SK-N-SH (cell line): ENCODE data around the gene TTC16. TPM values are rescaled to one million over a fixed set of nuclear protein-coding genes. Genes with fewer than 3 reads are reported as not detected.
A peak's percentile ranks its signal among the peaks of the same experiment; 100 is the strongest.

Experiments used
- CTCF ChIA-PET: fragments of 300-600, 350-600 bp; formaldehyde crosslinking; extraction: SDS; loops from one replicate; lab custom pipeline; 2021; lab: Yijun Ruan, JAX
- POLR2A ChIA-PET: fragments of 350-600 bp; sonication (Branson Sonifier 250); formaldehyde crosslinking; extraction: SDS; loops from one replicate; lab custom pipeline; 2020; ENCODE audit warnings: antibody characterized with exemption, inconsistent platforms; lab: Yijun Ruan, JAX
- DNase-seq: peaks from one replicate; pipeline ENCODE4 v3.0.0; 2012
- H2AFZ ChIP-seq: fragments of 200-600 bp; sonication (generic); 2 replicates; pipeline ENCODE4 v1.8.1; 2016; ENCODE audit warnings: antibody characterized with exemption, mild to moderate bottlenecking, low read depth
- H3F3A ChIP-seq: fragments of 200-600 bp; sonication (generic); replicated peaks from 2 replicates; pipeline ENCODE3; 2016; ENCODE audit warnings: antibody characterized with exemption, mild to moderate bottlenecking; ENCODE audit not compliant: insufficient read depth
- H3K27ac ChIP-seq, 2 experiments: fragments of 200-500 bp in 1 of 2; fragments of 200-600 bp in 1 of 2; sonication (Bioruptor generic) in 1 of 2; sonication (generic), shearing (Covaris generic) in 1 of 2; 2 replicates each; pipeline versions ENCODE4 v1.5.1 to v1.6.1; 2014 to 2016; ENCODE audit warnings: low read depth in 2 of 2, inconsistent platforms in 1 of 2, low read length in 1 of 2, mild to moderate bottlenecking in 1 of 2, mixed read lengths in 1 of 2
- H3K27me3 ChIP-seq: fragments of 200-600 bp; sonication (generic), shearing (Covaris generic); 2 replicates; pipeline ENCODE4 v1.6.1; 2016; ENCODE audit warnings: mixed run types; ENCODE audit not compliant: insufficient read depth
- H3K36me3 ChIP-seq, 2 experiments: fragments of 200-500 bp in 1 of 2; fragments of 200-600 bp in 1 of 2; sonication (Bioruptor generic) in 1 of 2; sonication (generic) in 1 of 2; replicated peaks in 1 of 2; 2 replicates each; pipeline versions ENCODE3 to v1.5.1; 2014 to 2016; ENCODE audit warnings: low read length in 1 of 2, mild to moderate bottlenecking in 1 of 2; ENCODE audit not compliant: insufficient read depth in 2 of 2, control insufficient read depth in 1 of 2
- H3K4me1 ChIP-seq, 2 experiments: fragments of 200-500 bp in 1 of 2; fragments of 200-600 bp in 1 of 2; sonication (Bioruptor generic) in 1 of 2; sonication (generic), shearing (Covaris generic) in 1 of 2; 2 replicates each; pipeline versions ENCODE4 v1.5.1 to v1.6.1; 2014 to 2016; ENCODE audit warnings: low read depth in 1 of 2, low read length in 1 of 2, mixed run types in 1 of 2; ENCODE audit not compliant: insufficient read depth in 2 of 2, control insufficient read depth in 1 of 2
- H3K4me2 ChIP-seq: fragments of 200-600 bp; sonication (generic), shearing (Covaris generic); 2 replicates; pipeline ENCODE4 v1.6.1; 2017; ENCODE audit warnings: mixed run types
- H3K4me3 ChIP-seq, 2 experiments: fragments of 200-500 bp in 1 of 2; fragments of 200-600 bp in 1 of 2; sonication (Bioruptor generic) in 1 of 2; sonication (generic), shearing (Covaris generic) in 1 of 2; 2 replicates each; pipeline versions ENCODE4 v1.5.1 to v1.8.1; 2014 to 2016; ENCODE audit warnings: low read depth in 2 of 2, inconsistent platforms in 1 of 2, low read length in 1 of 2, mild to moderate bottlenecking in 1 of 2, mixed read lengths in 1 of 2, moderate library complexity in 1 of 2
- H3K79me2 ChIP-seq: fragments of 200-600 bp; sonication (generic); 2 replicates; pipeline ENCODE4 v1.8.1; 2017; ENCODE audit warnings: mild to moderate bottlenecking; ENCODE audit not compliant: insufficient read depth
- H3K9ac ChIP-seq: fragments of 200-600 bp; sonication (generic); 2 replicates; pipeline ENCODE4 v1.6.1; 2017; ENCODE audit warnings: mixed run types
- H3K9me2 ChIP-seq: fragments of 200-600 bp; sonication (generic); 2 replicates; pipeline ENCODE4 v1.6.1; 2017; ENCODE audit warnings: mixed run types
- H3K9me3 ChIP-seq: fragments of 200-600 bp; sonication (generic); 2 replicates; pipeline ENCODE4 v1.6.1; 2017; ENCODE audit warnings: mixed run types, mild to moderate bottlenecking, moderate library complexity
- H4K20me1 ChIP-seq: fragments of 200-600 bp; sonication (generic); 2 replicates; pipeline ENCODE4 v1.6.1; 2017; ENCODE audit warnings: mild to moderate bottlenecking, mixed run types; ENCODE audit not compliant: insufficient read depth
- CHD2 ChIP-seq: fragments of 150-350 bp; IDR thresholded peaks from 2 replicates; pipeline ENCODE4 v1.6.1; 2018; ENCODE audit warnings: low read length; ENCODE audit not compliant: partially characterized antibody
- CTCF ChIP-seq: fragments of 200-600 bp; sonication (generic); IDR thresholded peaks from 2 replicates; pipeline ENCODE4 v1.6.1; 2017; ENCODE audit warnings: antibody characterized with exemption, mild to moderate bottlenecking, moderate library complexity
- FOXJ3 ChIP-seq: sonication (generic); formaldehyde crosslinking; IDR thresholded peaks from 2 replicates; pipeline ENCODE4 v1.5.1; 2020; ENCODE audit warnings: mild to moderate bottlenecking, missing genetic modification reagents
- GATA2 ChIP-seq: sonication (generic); formaldehyde crosslinking; IDR thresholded peaks from 2 replicates; pipeline ENCODE4 v1.5.0; 2020; ENCODE audit warnings: mild to moderate bottlenecking, missing genetic modification reagents
- NFIC ChIP-seq: IDR thresholded peaks from 2 replicates; pipeline ENCODE4 v1.4.0; 2012; ENCODE audit warnings: borderline replicate concordance
- POLR2AphosphoS5 ChIP-seq: IDR thresholded peaks from 2 replicates; pipeline ENCODE4 v1.6.1; 2012; ENCODE audit warnings: low read depth, low read length
- RAD21 ChIP-seq: IDR thresholded peaks from 2 replicates; pipeline ENCODE4 v1.6.1; 2012; ENCODE audit warnings: mild to moderate bottlenecking, low read length
- RFX5 ChIP-seq: IDR thresholded peaks from 2 replicates; pipeline ENCODE4 v1.6.1; 2012; ENCODE audit warnings: mild to moderate bottlenecking, improper control_type of control experiment, low read length
- ZBTB33 ChIP-seq: IDR thresholded peaks from 2 replicates; pipeline ENCODE4 v1.4.0; 2012; ENCODE audit warnings: low read depth, borderline replicate concordance
- WGBS: methylation state at CpG from one replicate; pipeline ENCODE4 v1.1.6; 2017; ENCODE audit warnings: low lambda C conversion rate; 5-methylcytosine and 5-hydroxymethylcytosine counted together
- polyA plus RNA-seq, 3 experiments: library from polyadenylated mRNA; depleted of rRNA; stranded (reverse); fragments of >200 nt; gene quantifications; 2 replicates each; pipeline ENCODE4 v1.2.3, GENCODE V29; 2012
- TF ChIP-seq, protein P1 (sequence below): IDR thresholded peaks from 2 replicates; pipeline ENCODE4 v1.4.0; 2012; ENCODE audit warnings: low read depth
- TF ChIP-seq, protein P2 (sequence below): fragments of 150-350 bp; IDR thresholded peaks from 2 replicates; pipeline ENCODE4 v1.6.1; 2017; ENCODE audit warnings: antibody characterized with exemption, low read length, low read depth, borderline replicate concordance

The TTC16 gene
- polyA plus RNA-seq, 1 of the 3 experiments (the other 2 are of a cell fraction): 0.05 TPM

- Histone ChIP-seq H3K79me2 (peaks cover 13% of the 10 kb centered on the region; the same call in 1 of the 2 replicates), H3F3A (no peaks in the 10 kb centered on the region), H3K4me1 (peaks cover 0 to 23% of the 10 kb centered on the region in 2 experiments; a peak in 1 of 4 replicates), H3K4me2 (peak overlapping the region; percentile 98), H3K9me2 (no peaks in the 10 kb centered on the region), H3K9me3 (no peaks in the 10 kb centered on the region), H3K36me3 (no peaks in the 10 kb centered on the region), H3K9ac (0 out of 2 replicates have a peak overlapping the region, but pooled peaks have one; percentile 81), H3K27ac (peak overlapping the region in 1 of 2 experiments; percentile 62; a peak in 2 of 4 replicates), H3K27me3 (no peaks in the 10 kb centered on the region), H3K4me3 (peak overlapping the region; percentile 94 to 98; a peak in 3 of 4 replicates), H4K20me1 (no peaks in the 10 kb centered on the region), H2AFZ (peak overlapping the region; percentile 63; the same call in 1 of the 2 replicates)
- WGBS: 86% methylated on average over 6 of the region's 9 CpGs
- ChIA-PET CTCF (interaction anchor here (0.6 to 2.5 kb wide), 5 partner anchors 8 to 130 kb away, joined by 3 to 15 read pairs (median 4); partner anchors contain the start of gene TOR2A), POLR2A (interaction anchor here (0.6 to 1.5 kb wide), 5 partner anchors 12 to 109 kb away, joined by 3 to 4 read pairs (median 3); no protein-coding TSS in a partner anchor)
- TF ChIP-seq FOXJ3 (CRISPR knock-in tag) (no peak), GATA2 (no peak), POLR2AphosphoS5 (no peak), CTCF (no peak), RAD21 (no peak), RFX5 (no peak)
- TF ChIP-seq, protein P1, sequence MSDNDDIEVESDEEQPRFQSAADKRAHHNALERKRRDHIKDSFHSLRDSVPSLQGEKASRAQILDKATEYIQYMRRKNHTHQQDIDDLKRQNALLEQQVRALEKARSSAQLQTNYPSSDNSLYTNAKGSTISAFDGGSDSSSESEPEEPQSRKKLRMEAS: no peak
- DNase-seq: no peak
Measured at GRCh38 chr9:127716412-127716811, 533 bp downstream of the TTC16 start.

GRCh38 chr9:127717766-127718165 lies 1.9 kb downstream of the TTC16 start:
- Histone ChIP-seq H3K4me2 (no peak overlapping the region), H3K4me1 (peaks cover 0 to 23% of the 10 kb centered on the region in 2 experiments; a peak in 1 of 4 replicates), H4K20me1 (no peaks in the 10 kb centered on the region), H3F3A (no peaks in the 10 kb centered on the region), H3K9ac (no peak overlapping the region), H3K9me2 (no peaks in the 10 kb centered on the region), H3K9me3 (no peaks in the 10 kb centered on the region), H3K36me3 (no peaks in the 10 kb centered on the region), H3K27me3 (no peaks in the 10 kb centered on the region), H3K4me3 (no peak overlapping the region), H2AFZ (no peak overlapping the region), H3K27ac (no peak overlapping the region), H3K79me2 (peaks cover 13% of the 10 kb centered on the region; the same call in 1 of the 2 replicates)
- DNase-seq: no peak
- ChIA-PET POLR2A (no interaction called here), CTCF (interaction anchor here (1.0 to 2.5 kb wide), 2 partner anchors 17 to 143 kb away, joined by 3 to 15 read pairs; partner anchors contain the start of gene TOR2A)
- TF ChIP-seq CHD2: no peak
- TF ChIP-seq, protein P2, sequence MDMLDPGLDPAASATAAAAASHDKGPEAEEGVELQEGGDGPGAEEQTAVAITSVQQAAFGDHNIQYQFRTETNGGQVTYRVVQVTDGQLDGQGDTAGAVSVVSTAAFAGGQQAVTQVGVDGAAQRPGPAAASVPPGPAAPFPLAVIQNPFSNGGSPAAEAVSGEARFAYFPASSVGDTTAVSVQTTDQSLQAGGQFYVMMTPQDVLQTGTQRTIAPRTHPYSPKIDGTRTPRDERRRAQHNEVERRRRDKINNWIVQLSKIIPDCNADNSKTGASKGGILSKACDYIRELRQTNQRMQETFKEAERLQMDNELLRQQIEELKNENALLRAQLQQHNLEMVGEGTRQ: no peak
- TF ChIP-seq NFIC: no peak
- no peak for TF ChIP-seq GATA2
- TF ChIP-seq ZBTB33: no peak
- WGBS: 79% methylated on average over 5 of the region's 5 CpGs
